ENCODE measurements around the gene ODF2. TPM values are rescaled to one million over a fixed set of nuclear protein-coding genes. Genes with fewer than 3 reads are reported as not detected.

The ODF2 gene
- total and polyA plus RNA-seq, 9 donors: 9.7 to 26.5 (median 20.3) TPM

- H3K9me3 ChIP-seq: no peaks in the 10 kb centered on the region
- TF ChIP-seq, protein P1, sequence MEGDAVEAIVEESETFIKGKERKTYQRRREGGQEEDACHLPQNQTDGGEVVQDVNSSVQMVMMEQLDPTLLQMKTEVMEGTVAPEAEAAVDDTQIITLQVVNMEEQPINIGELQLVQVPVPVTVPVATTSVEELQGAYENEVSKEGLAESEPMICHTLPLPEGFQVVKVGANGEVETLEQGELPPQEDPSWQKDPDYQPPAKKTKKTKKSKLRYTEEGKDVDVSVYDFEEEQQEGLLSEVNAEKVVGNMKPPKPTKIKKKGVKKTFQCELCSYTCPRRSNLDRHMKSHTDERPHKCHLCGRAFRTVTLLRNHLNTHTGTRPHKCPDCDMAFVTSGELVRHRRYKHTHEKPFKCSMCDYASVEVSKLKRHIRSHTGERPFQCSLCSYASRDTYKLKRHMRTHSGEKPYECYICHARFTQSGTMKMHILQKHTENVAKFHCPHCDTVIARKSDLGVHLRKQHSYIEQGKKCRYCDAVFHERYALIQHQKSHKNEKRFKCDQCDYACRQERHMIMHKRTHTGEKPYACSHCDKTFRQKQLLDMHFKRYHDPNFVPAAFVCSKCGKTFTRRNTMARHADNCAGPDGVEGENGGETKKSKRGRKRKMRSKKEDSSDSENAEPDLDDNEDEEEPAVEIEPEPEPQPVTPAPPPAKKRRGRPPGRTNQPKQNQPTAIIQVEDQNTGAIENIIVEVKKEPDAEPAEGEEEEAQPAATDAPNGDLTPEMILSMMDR (IDR thresholded peaks at IDR 0.05): no peak
- TF ChIP-seq POLR2A (IDR thresholded peaks at IDR 0.05): no peak
- TF ChIP-seq EP300 (IDR thresholded peaks at IDR 0.05): no peak
- intact Hi-C loops (cut with DNase I): no loop called here
- no peak overlapping the region for H3K4me3 ChIP-seq
- 94 to 95% (median 95%) methylated on average over 7 of the region's 7 CpGs for WGBS, 3 donors
- no peak overlapping the region for H3K27ac ChIP-seq
- no peaks in the 10 kb centered on the region for H3K36me3 ChIP-seq
- no peak for DNase-seq
- no peaks in the 10 kb centered on the region for H3K27me3 ChIP-seq
- H3K4me1 ChIP-seq (ENCODE audit: insufficient read depth): no peaks in the 10 kb centered on the region
Observed at GRCh38 chr9:128482186-128482585, 26.4 kb downstream of the ODF2 start.

GRCh38 chr9:128484686-128485413 lies 29.0 kb downstream of the ODF2 start:
- Histone ChIP-seq H3K27ac (no peak overlapping the region), H3K36me3 (no peaks in the 10 kb centered on the region), H3K4me3 (no peak overlapping the region), H3K4me1 (ENCODE audit: insufficient read depth) (no peaks in the 10 kb centered on the region), H3K27me3 (no peaks in the 10 kb centered on the region), H3K9me3 (no peaks in the 10 kb centered on the region)
- TF ChIP-seq, protein P1 (IDR thresholded peaks at IDR 0.05): no peak
- TF ChIP-seq POLR2A (IDR thresholded peaks at IDR 0.05) (no peak), EP300 (IDR thresholded peaks at IDR 0.05) (no peak)
- DNase-seq: no peak
- intact Hi-C loops (cut with DNase I): no loop called here
- 90 to 92% (median 90%) methylated on average over 17 of the region's 17 CpGs for WGBS, 3 donors

DNA sequence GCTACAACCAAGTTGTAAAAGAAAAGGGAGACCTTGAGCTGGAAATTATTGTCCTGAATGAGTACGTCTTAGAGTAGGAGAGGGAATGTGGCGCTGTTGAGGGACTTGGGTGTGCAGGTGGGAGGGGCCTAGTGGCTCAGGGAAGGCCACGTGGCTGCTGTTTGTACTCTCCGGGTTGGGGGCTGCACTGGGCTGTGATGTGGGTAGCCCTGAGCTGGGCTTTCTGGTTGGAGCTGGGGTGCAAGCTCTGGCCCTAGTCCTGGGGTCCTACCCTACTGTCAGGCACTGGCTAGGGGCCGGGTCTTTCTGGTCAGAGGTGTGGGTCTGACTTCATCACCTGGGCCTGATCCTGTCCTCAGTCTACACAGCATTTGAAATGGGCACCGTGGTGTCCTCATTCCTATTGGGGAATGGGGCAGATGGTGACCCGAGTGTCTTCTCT lies 29.6 kb downstream of the ODF2 start:
- WGBS, 3 donors: 65 to 78% (median 75%) methylated on average over 7 of the region's 7 CpGs
- no peaks in the 10 kb centered on the region for H3K27me3 ChIP-seq
- intact Hi-C loops (cut with DNase I): no loop called here
- H3K27ac ChIP-seq: no peak overlapping the region
- DNase-seq: no peak
- H3K36me3 ChIP-seq: no peaks in the 10 kb centered on the region
- H3K4me1 ChIP-seq (ENCODE audit: insufficient read depth): no peaks in the 10 kb centered on the region
- H3K4me3 ChIP-seq: no peak overlapping the region
- TF ChIP-seq, protein P1 (IDR thresholded peaks at IDR 0.05): no peak
- no peak for TF ChIP-seq EP300 (IDR thresholded peaks at IDR 0.05)
- no peak for TF ChIP-seq POLR2A (IDR thresholded peaks at IDR 0.05)
- H3K9me3 ChIP-seq: no peaks in the 10 kb centered on the region

DNA sequence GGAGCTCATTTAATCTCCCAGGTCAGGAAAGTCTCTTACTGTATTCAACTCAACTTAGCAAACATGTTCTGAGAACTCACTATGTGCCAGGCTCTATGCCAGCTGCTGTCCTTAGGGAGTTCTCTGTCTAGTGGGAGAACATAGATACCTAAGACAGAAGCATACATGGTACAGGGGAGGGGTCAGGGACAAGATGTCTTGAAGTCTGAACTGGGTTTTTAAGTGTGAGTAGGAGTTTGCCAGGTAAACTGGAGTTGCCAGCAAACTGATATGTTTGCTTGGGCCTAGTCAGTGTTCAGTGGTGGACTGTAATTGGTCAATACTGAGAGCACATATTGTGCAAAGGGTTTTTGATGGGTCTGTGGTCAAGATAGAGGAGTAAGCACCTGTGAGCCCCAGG lies 30.4 kb downstream of the ODF2 start:
- no peak overlapping the region for H3K27ac ChIP-seq
- no peaks in the 10 kb centered on the region for H3K36me3 ChIP-seq
- no peaks in the 10 kb centered on the region for H3K27me3 ChIP-seq
- H3K4me1 ChIP-seq (ENCODE audit: insufficient read depth): no peaks in the 10 kb centered on the region
- no peak overlapping the region for H3K4me3 ChIP-seq
- DNase-seq: no peak
- intact Hi-C loops (cut with DNase I): no loop called here
- no peak for TF ChIP-seq EP300 (IDR thresholded peaks at IDR 0.05)
- TF ChIP-seq, protein P1 (IDR thresholded peaks at IDR 0.05): no peak
- no peak for TF ChIP-seq POLR2A (IDR thresholded peaks at IDR 0.05)
- no peaks in the 10 kb centered on the region for H3K9me3 ChIP-seq

Data from ovary (tissue), 9 donors.